CD4-positive, alpha-beta T cell treated with Interleukin-10 for 1 hour (primary cell): ENCODE results near the gene MLLT3.

ENCODE experiments used
- DNase-seq: peaks from one replicate; pipeline ENCODE4 v3.0.0-alpha.2; 2020

Gene MLLT3

DNA sequence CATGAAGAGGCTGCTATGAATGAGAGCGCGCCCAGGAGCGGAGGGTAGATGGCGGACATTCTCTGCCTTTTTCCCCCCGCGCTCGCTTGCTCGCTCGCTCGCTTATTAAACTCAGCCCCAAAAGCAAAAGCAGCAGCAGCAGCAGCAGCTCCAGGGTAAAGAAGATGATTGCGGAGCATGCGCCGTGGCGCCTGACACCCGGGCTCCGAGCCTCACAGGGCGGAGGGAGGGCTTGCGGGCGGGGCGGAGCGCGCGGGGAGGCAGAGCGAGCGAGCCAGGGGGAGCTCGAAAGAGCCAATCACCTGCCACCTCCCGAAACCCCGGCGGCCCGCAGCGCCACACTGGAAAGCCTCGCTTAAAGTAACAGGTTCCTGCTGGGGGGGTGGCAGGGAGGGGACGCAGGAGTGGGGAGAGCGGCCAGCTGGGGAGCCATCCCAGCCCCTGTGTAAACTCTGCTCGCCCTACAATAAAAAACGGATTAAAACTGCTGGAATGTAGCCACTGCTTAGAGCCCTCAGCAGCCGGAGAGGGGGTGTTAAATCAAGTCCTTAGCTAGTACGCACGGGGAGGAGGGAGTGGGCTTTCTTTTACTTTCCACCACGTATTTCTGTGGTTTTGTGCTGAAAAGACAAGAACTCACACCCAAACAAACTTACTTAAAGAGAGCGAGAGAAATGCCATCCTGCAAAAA is at the start of gene MLLT3:
Gene MLLT3, minus strand, starts transcription at position 170 of the 691 bp plus-strand sequence.
- peak; percentile 97 for DNase-seq

DNA sequence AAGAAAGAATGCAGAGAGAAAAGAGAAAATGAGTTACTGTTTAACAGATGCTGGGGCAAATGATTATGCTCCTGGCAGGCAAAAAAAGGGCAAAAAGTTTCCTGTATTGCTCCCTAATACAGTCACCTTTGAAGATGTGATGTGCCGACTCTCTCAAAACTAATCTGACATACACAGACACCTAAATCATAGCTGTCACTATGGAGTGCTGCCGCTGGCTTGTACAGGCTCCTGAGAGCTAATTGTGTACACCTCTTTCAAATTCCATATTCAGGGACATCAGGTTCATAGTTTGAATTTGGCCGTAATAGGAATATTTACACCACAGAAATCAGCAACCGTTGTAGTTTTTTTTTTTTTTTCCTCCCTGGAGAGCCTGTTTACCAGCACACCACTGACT is 49.3 kb upstream of the MLLT3 start:
- no peak for DNase-seq

DNA sequence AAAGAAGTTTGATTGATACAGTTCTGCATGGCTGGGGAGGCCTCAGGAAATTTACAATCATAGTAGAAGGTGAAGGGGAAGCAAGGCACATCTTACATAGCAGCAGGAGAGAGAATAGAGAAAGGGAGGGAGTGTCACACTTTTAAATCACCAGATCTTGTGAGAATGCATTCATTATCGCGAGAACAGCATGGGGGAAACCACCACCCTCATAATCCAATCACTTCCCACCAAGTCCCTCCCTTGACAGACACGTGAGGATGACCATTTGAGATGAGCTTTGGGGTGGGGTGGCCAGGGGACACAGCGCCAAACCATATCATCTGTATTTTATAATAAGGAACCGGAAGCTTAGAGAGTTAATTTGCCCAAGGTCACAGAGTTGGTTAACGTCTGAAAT is 48.1 kb upstream of the MLLT3 start:
- DNase-seq: no peak

DNA sequence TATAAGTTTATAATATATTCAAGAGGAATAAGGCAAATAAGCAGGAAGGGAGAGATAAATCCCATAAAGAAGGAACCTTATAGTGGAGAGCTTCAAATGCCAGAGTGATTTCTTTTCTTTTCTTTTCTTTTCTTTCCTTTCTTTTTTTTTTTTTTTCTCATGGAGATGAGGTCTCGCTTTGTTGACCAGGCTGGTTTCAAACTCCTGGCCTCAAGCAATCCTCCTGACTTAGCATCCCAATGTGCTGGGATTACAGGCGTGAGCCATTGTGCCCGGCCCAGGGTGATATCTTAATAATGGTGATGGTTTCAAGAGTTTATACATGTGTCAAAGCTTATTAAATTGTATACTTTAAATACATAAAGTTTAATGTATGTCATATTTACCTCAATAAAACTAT is 42.2 kb upstream of the MLLT3 start:
- no peak for DNase-seq

DNA sequence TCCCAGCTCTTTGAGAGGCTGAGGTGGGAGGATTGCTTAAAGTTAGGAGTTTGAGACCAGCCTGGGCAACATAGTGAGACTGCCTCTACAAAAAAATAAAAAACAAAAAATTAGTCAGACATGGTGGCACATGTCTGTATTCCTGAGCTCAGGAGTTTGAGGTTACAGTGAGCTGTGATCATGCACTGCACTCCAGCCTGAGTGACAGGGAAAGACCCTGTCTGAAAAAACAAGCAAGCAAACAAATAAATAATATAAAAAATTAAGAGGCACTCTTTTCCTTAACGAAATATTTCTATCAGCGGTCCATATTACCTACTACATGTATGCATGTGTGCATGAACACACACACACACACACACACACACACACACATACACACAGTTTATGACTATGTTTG is 40.8 kb upstream of the MLLT3 start:
- DNase-seq: no peak

DNA sequence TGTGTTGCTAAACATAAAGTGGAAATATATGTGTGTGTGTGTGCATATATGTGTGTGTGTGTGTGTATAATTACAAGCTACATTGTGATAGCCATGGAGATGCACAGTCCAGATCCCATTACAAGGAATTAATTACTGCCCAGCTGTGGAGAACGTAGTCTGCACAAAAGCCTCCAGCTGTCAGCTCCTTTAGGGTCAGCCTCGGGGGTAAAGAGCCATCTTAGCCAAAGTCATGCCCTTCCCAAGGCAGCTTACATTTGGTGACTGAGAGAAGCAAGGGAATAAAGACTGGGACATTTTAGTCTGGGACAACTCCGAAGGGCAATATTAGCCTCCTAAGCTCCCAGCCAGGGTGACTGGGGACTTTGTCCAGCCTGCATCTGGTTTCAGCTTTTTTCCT is 39.9 kb upstream of the MLLT3 start:
- no peak for DNase-seq

DNA sequence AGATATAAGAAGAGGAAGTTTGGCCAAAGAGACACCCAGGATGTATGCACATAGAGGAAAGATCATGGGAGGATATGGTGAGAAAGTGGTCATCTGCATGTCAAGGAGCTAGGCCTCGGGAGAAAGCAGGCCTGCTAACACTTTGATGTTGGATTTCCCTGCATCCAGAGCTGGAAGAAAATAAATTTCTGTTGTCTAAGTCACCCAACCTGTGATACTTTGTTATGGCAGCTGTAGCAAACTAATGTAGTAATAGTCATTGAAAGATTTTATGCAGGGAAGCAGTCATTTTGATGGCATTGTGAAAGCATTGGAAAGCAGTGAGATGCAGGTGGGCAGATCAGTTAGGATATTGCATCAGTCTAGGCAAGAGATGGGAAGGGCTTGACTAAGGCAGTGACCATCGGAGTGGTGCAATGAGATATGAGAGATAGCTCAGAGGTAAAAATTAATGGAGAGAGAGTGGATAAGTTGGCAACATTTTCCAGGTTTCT is 37.2 kb upstream of the MLLT3 start:
- no peak for DNase-seq

DNA sequence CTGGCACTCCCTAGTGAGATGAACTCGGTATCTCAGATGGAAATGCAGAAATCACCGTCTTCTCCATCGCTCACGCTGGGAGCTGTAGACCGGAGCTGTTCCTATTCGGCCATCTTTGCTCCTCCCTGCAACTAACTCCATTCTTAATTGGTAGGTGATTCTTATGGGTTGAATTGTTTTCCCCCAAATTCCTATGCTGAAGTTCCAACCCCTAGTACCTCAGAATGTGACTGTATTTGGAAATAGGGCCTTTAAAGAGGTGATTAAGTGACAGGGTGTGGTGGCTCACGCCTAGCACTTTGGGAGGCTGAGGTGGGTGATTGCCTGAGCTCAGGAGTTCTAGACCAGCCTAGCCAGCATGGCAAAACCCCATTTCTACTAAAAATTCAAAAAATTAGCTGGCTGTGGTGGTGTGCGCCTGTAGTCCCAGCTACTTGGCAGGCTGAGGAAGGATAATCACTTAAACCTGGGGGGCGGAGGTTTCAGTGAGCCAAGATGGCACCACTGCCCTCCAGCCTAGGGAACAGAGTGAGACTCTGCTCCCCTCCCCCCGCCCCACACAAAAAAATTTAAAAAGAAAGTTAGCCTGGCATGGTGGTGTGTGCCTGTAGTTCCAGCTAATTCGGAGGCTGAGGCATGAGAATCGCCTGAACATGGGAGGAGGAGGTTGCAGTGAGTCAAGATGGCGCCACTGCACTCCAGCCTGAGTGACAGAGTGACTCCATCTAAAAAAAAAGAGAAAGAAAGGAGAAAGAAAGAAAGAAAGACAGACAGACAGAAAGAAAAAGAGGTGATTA is 36.6 kb upstream of the MLLT3 start:
- no peak for DNase-seq

DNA sequence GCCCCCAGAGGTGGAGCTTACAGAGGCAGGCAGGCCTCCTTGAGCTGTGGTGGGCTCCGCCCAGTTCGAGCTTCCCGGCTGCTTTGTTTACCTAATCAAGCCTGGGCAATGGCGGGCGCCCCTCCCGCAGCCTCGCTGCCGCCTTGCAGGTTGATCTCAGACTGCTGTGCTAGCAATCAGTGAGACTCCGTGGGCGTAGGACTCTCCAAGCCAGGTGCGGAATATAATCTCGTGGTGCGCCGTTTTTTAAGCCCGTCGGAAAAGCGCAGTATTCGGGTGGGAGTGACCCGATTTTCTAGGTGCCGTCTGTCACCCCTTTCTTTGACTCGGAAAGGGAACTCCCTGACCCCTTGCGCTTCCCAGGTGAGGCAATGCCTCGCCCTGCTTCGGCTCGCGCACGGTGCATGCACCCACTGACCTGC is 36.0 kb upstream of the MLLT3 start:
- peak; percentile 46 for DNase-seq

DNA sequence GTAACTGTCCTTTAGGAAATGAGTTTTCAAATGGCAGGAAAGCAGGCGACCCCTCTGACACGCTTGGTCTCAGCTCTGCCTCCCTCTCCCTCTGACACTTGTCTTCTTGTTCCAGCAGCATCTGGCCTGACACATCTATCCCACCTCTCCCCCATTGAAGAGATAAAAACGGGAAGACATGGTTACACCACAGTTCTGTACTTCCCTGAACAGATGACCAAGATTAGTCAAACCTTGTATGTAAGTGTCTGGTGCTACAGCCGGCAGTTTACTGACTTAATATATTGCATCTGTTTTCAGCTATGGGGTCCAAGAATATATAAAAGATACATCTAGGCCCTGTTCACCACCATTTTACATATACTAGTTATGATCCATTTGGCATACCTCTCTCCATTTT is 29.6 kb upstream of the MLLT3 start:
- no peak for DNase-seq

DNA sequence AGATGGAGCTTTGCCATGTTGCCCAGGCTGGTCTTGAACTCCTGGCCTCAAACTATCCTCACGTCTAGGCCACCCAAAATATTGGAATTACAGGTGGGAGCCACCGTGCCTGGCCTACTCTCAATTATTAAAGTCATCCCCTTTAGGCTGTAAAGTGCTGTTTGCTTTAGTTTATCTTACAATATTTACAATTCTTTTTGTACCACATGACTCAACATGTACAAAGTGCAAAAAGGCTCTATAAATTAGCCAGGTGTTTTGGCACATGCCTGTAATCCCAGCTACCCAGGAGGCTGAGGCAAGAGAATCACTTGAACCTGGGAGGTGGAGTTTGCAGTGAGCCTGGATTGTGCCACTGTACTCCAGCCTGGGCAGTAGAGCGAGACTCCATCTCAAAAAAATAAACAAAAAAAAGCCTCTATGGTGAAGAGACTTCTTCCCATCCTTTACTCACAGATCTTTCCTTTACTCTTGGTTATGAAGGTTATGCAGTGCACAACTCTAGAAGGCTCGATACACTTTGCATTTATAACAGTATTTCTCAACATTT is 28.5 kb upstream of the MLLT3 start:
- no peak for DNase-seq

DNA sequence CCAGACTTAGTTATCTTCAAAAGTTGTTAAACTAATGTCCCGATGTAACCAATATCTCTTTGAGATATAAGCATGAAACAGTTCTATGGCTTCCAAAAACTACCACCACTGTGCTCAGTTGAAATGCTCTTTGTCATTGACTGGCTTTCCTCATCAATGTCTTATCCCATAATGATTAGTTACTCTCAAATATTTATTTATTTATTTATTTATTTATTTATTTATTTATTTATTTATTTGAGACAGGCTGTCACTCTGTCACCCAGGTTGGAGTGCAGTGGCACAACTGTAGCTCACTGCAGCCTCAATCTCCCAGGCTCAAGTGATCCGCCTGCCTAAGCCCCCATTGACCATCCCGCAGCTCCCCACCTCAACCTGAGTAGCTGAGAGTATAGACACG is 28.0 kb upstream of the MLLT3 start:
- DNase-seq: no peak

DNA sequence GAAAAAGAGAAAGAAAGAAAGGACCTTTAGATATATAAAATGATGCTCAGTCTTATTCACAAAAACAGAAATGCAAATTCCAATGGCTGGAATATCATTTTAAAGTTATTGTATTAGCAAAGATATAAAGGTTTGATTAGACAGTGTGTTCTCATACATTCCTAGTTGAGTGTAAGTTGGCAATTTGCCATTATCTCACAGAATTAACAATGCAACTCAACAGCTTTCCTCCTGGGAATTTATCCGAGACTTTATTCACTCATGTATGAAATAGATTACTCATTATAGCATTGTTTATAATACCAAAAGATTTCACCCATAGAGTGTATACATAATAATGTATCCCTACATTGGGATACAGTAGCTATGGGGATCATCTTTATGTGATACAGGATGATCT is 27.1 kb upstream of the MLLT3 start:
- DNase-seq: no peak

DNA sequence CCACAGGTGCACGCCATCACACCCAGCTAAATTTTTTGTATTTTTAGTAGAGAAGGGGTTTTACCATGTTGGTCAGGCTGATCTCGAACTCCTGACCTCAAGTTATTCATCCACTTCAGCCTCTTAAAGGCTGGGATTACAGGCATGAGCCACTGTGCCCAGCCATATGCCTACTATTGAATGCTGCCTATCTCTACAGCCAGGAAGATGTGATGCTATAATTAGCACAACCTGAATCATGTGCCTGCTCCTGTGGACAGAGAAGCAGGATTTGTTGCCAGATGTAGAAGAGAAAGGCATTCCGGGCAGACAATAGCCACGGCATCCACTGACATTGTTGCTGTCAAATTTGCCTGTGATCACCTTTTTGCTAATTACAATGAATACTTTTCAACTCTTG is 24.4 kb upstream of the MLLT3 start:
- DNase-seq: no peak

DNA sequence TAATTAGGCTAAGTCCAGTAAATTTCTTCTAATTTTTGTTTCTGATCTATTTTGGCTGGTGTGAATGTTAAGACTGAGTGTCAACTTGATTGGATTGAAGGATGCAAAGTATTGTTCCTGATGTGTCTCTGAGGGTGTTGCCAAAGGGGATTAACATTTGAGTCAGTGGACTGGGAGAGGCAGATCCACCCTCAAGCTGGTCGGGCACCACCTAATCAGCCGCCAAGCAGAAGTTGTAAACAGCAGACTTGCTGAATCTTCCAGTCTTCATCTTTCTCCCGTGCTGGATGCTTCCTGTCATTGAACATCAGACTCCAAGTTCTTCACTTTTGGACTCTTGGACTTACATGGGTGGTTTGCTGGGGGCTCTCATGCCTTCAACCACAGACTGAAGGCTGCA is 21.4 kb upstream of the MLLT3 start:
- no peak for DNase-seq

DNA sequence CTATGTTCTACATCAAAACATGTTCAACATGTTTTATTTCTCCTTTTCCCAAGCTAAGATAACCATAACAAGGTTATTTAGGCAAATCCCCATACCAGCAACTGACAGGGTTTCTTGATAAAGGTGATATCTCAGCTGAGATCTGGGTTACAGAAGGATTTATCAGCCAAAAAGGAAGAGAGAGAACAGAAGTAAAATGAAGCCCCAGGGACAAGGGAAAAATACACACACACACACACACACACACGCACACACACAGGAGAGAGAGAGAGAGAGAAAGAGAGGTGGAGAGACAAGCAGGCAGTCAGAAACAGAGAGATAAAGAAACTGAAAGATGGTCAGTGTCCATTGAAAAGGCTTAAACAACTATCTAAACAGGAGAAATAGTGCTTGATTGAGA is 19.7 kb upstream of the MLLT3 start:
- DNase-seq: no peak

DNA sequence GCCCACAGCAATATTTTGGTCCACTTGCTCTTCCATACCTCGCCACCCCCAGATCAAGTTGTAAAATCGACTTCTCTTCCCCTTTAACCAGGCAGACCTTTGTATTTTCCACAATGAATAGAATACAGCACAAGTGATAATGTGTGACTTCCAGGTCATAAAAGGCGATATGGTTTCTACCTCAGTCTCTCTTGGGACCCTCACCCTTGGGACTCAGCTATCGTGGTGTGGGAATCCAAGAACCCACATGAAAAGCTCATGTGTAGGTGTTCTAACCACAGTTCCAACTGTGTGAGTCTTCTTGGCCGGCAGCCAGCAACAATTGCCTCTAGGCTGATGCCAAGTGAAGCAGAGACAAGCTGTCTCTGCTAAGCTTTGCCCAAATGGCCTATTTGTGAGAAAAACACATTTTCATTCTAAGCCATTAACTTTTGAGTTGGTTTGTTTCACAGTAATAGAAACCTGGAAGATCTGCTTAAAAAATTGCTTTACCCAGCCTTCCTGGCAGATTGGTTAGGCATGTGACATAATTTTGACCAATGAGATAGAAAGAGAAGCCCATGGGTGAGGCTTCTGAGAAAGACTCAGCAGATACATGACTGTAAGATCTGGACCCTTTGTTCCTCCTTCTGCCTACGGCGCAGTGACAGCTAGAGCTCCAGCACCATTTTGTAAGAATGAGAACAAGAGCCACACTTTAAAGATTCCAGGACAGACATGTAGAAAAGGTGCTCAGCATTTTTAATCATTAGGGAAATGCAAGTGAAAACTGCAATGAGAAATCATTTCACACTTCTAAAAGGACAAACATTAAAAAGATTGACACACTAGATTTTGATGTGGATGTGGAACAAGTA is 18.3 kb upstream of the MLLT3 start:
- DNase-seq: peak; percentile 72

DNA sequence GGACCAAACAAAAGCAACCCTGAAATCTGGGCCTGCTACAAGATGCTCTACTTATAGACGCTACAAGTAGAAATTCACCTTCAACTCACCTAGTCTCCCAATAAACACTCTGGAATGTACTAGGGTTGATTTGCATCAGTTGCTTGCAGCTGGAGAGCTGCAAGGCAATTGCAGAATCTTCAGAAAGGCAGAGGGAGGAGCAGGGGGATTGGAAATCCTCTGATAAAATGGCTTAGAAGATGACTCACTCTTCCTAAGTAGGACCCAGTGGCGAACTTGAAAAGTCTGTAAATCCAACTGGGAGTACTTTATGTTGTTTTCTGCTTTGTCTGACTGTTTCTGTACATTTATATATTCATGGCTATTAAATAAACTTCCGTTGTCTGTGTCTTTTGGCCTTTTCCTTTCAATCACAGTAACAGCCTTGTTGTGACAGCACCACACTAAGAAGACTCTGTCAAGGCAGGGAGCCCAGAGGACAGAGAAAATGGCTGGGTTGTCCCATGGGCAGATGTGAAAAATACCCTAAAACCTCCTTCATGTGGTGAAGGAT is 14.7 kb upstream of the MLLT3 start:
- DNase-seq: no peak

DNA sequence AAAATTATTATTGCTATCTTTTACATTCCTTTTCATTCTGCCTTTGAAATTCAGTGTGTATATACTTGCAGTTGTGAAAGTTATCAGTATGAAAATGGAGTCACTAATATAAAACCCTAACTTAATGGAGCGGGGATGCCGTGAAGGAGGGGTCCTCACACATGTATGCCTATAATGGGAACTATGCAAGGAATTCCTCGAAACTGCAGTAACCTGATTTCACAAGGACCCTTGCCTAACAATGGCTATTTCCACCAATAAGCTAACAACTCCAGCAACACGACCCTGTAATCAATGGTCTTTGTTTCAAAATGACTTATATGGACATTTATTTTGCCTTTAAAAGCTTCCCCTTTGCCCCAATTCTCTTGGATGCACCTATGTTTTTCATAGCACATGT is 12.6 kb upstream of the MLLT3 start:
- DNase-seq: no peak

DNA sequence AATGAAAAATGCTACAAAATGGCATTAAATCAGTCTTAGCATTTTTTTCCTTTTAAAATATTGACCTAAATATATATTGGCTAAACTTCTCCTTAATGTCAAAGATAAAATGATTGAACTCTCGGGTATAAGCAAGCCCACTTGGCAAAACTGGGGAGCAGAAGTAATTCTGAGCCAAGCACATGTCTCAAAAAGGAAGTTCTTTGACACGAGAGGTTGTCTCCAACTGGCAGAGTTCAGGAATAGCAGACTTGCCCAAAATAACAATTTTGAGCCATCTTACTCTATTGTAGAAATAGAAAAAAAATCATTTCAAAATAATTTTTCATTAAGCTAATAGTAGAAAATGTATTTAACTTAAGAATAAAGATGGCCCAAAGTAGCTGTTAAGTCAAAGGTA is 10.4 kb upstream of the MLLT3 start:
- no peak for DNase-seq

DNA sequence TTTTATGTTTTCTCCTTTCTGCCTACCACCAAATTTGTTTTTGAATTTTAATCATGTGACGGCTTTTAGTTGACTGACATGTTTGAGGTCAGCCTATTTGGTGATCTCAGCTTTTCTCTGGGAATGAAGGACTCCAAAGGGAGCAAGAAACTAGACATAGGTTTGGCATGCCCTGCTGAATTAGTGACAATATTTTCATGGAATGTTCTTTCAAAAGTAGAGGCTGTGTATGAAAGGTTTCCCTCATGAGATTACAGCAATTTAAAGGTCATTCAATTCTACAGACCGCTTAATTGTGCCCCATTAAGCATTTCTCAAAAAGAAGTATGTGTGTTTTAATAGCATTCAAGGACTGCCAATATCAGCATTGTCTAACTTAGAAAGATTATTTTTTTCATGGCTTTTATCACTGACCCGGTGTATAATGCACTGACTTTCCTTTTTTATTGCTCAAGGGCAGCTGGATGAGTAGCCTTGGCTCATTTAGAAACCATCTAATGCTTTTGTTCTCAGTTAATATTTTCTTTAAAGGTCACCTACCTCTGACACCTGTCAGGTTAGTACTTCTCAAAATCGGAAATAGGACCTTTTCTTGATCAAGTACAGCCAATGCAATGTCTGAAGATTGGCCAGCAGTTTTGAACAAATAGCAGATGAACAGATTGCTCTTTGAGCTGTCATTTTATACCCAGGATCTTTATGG is 8.1 kb upstream of the MLLT3 start:
- DNase-seq: no peak

DNA sequence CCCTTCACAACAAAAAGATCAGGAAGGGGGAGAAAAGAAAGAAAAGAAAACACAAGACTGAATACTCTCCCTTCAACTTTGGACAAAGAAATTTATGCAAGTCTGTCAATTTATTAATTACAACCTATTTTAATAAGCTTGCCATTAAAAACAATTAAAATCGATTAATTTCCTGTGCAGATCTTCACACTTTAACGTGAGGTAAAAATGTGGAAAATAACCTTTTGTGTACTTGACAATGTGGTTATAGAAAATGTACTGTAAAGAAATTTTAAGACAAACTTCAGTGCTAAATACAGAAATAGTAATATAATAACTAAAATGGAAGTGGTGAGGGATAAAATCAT is 2.7 kb upstream of the MLLT3 start:
- DNase-seq: no peak
